NOMO-1 (cell line): ENCODE data around the gene NOS1.
"Not testable (repeated sequence)": the region's sequence is repeated elsewhere in the genome, so short reads cannot be mapped to it uniquely, and the experiment has no call there.

Experiments used
- DNase-seq, 2 experiments: peaks; one replicate each; lab custom pipeline; 2025; ENCODE audit not compliant: unreplicated experiment in 2 of 2; lab: John Stamatoyannopoulos, UW

Gene NOS1

GRCh38 chr12:117279606-117280005 lies 81.8 kb downstream of the NOS1 start:
- DNase-seq, result no peak

- no peak for DNase-seq
Measured at GRCh38 chr12:117277875-117278274, 83.6 kb downstream of the NOS1 start.

DNA sequence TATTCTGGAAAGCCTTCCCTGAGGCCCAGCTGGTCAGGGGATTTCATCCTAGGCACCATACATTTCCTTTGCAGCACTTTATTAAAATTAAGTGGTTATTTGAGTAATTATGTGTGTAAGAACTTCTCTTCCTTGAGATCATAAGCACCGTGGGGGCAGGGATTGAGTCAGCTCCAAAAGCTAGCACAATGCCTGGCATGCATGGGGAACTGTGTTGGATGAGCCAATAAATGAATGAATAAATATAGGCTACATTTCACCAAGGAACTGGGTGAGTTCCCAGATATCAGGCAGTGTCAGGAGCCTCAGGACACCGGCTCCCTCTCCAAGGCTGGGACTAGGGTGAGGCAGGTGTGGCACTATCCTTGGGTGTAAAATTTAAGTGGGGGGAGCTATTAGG lies 88.3 kb downstream of the NOS1 start:
- no peak for DNase-seq

DNA sequence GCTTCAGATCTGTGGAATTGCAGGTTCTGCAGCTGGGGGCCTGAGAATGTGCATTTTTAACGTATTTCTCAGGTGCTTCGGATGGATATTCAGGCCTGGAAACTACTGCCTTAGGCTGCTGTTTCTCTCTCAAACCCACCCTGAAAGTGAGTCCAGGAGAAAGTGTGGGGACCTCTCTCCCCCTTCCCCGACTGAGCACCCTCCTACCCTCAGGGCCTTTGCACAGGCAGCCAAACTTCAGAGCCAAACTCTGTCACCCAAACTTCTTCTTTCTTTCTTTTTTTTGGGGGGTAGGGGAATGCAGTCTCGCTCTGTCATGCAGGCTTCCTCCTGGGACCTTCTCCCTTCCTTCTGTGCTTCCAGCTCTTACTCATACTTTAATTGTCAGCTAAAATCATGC lies 88.7 kb downstream of the NOS1 start:
- DNase-seq, result no peak

DNA sequence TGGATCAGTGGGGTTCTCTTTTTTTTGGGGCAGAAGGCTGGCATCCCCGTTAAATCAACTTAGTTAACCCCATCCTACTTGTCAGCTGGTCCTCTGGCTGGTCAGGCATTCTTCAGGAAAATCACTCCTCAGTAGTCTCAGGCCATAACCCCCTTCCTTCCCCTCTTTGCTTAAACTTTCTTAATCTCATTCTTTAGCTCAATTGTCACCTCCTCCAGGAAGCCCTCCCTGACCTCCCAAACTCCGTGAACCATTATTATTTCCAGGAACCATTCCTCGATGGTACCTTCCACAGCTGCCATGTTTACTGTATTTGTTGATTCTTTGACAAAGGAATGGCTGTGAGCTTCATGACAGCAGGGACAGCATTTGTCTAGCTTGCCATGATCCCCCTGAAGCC lies 98.7 kb downstream of the NOS1 start:
- no peak for DNase-seq

- no peak for DNase-seq
Measured at GRCh38 chr12:117261247-117261646, 100.2 kb downstream of the NOS1 start.

- no peak for DNase-seq
Measured at GRCh38 chr12:117255386-117255785, 106.0 kb downstream of the NOS1 start.

DNA sequence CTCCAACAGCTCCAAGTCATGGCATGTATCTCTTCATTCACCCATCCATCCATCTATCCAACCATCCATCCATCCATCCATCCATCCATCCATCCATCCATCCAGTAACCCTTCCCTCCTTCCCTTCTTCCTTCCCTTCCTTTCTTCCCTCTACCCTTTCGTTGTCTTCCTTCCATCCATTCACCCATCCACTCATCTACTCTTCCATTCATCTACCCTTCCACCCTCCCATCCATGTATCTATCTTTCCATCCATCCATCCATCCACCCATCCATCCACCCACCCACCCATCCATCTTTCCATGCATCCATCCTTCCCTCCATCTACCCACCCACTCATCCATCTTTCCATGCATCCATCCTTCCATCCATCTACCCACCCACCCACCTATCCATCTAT lies 117.9 kb downstream of the NOS1 start:
- DNase-seq, result no peak

DNA sequence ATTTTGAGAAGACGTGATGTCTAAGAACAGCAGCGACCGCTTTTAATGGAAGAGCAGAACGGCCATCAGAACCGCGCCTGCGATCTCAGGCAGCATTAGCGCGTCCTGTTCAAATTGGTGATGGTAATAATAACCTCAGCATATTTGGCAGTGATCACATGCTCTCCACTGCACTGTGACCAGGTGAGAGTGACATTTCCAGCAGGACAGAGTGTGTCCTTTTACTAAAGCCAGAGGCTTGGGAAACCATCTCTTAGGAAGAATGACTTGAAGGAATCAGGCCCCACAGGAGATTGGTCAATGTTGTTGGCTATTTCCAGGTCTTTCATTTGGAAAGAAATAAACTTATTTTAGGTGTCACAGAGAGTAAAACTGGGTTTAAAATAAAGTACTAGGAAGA lies 119.7 kb downstream of the NOS1 start:
- DNase-seq, result no peak

- no peak for DNase-seq
Measured at GRCh38 chr12:117240081-117240755, 121.2 kb downstream of the NOS1 start.

- DNase-seq, result peak; percentile 25 to 33
Measured at GRCh38 chr12:117236456-117237001, 124.9 kb downstream of the NOS1 start.

- DNase-seq, result no peak
Measured at GRCh38 chr12:117235261-117235660, 126.2 kb downstream of the NOS1 start.

DNA sequence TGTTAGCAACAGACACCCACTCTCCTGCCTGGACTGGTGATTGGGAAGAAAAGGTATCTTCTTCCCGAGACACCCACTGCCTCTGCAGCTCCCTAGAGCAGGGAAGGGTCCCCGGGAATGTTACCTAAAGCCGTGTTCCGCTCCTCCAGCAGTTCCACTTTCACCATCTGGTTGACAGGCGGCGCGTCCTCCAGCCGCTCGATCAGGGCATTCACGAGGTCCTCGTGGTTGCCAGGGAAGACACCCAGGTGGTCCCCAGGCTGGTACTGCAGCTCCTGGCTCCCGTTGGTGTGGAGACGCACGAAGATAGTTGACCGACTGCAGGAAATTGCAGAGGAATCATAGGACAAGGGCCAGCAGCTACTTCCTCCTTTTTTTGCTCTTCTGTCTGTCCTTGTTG lies 127.0 kb downstream of the NOS1 start:
- peak in 1 of 2 experiments; percentile 12 for DNase-seq

DNA sequence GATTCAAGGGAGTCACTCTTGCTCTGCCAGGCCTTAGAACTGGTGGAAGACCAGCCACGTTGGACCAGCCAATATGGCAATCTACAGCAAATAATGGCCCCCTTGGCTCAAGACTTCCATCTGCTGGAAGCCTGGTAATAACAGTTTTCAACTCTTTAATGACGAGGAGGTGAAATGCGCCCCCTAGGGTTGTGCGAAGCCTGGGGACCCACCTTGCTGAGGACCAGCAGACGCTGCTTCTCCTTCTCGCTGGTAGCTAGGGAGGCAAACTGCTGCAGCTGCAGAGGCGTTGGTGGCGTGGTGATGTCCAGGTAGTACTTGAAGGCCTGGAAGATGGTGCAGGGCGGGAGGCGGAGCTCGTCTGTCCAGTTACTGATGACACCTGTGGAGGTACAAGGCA lies 129.7 kb downstream of the NOS1 start:
- DNase-seq, result no peak

DNA sequence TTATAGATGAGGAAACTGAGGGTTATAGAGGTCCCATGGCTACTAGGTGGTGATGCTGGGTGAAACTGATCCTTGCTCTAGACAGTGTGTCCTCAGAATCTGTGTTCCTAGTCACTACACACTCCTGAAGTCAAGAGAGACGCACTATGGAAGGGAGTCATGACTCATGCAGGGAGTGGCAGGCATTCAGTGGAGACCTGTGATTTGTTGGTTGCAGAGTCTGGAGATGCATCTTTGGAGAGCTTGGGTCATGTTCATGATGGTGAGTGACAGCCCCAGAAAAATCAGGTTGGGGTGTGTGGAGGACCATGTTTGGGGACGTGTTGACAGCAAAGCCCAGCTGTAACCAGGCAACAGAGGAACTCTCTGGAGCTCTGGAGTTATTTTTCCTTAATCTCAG lies 133.2 kb downstream of the NOS1 start:
- DNase-seq, result no peak

DNA sequence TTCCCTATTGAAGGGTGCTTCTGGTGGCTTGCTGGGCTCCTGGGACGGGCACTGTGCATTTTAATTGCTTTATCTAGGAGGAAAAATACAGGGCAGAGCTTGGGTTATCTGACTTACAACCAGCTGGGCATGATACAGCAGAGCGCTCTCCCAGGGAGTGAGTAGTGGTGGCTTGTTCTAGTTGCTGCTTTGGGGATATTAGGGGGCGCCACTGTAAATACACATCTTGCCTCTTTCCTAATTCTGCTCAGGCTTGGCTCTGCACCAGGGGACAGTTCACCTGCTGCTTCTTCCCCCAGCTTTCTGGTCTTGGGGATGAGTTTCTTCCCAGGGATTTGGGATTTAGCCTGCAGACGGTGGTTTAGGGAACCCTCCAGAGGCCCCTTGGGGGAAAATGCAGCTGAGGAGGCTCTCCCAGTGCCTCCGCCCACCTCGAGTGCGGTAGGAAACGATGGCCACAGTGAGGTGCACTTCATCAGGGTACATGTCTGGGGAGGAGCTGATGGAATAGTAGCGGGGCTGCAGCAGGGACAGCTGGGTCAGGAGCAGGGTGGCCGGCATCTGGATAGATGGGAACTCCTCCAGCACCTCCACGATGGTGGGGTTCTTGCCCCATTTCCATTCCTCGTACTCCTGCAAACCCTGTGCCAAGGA lies 134.3 kb downstream of the NOS1 start:
- DNase-seq, result no peak

DNA sequence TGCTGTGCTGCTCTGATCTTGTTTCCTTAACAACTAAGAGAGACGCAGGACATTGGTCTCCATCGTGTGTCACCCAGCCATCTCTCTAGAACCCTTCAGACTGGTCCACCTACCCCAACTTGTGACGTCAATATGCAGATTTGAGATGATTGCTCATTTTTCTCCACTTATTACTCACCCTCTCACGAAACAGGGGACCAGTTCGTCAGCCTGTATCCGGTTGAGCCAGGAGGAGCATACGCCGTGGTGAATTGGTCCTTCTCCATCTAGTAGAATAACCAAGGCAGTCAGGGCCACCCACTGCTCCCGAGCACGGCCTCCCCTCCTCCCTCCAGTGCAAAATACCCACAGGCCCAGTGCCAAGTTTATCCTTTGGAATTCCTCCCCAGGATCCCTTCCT lies 134.9 kb downstream of the NOS1 start:
- no peak for DNase-seq

GRCh38 chr12:117225179-117225578 lies 136.2 kb downstream of the NOS1 start:
- DNase-seq, result no peak

DNA sequence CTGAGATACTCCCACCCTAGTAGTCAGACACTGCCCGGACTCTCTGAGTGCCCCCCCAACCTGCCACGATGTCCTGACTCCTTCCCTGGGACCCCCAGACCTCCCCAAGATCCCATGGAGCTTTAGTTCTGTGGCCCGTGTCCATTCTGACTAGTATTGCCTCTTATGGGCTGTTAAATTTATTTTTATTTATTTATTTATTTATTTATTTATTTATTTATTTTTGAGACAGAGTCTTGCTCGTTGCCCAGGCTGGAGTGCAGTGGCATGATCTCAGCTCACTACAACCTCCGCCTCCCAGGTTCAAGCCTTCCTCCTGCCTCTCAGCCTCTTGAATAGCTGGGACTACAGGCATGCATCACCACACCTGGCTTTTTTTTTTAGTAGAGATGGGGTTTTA lies 140.5 kb downstream of the NOS1 start:
- DNase-seq, result not testable (repeated sequence)

DNA sequence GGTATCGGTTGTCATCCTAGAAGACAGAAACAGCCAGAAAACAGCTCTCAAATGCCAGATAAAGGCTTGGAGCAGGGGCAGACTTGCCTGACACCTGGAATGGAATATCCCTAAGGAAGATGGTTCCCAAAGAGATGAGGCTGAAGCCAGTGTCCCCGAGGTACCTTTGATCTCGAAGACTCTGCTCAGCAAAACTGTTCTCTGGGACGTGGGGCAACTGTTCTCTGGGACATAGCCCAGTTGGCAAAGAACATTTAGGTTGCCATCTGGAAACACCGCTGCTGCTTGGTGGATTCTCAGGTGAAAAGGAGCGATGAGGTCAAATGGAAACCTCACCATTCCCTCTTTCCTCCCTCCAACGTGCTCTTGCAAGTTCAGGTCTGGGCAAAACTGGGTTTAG lies 143.3 kb downstream of the NOS1 start:
- no peak for DNase-seq

DNA sequence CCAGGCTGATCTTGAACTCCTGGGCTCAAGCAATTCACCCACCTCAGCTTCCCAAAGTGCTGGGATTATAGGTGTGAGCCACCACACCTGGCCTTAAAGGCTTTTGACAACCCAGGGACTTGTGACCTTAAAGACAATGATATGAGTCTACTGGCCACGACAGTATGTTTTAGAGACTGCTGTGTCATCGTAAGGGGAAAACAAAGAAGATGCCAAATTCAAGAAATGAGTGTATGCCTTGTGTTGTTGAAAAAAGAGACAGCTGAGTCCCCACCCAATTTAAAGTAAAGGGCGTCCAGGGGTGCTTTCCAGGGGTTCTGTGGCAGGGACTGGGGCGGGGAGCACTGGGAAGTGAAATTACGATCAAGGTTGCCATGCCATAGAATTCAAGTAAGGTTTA lies 144.7 kb downstream of the NOS1 start:
- DNase-seq, result no peak

DNA sequence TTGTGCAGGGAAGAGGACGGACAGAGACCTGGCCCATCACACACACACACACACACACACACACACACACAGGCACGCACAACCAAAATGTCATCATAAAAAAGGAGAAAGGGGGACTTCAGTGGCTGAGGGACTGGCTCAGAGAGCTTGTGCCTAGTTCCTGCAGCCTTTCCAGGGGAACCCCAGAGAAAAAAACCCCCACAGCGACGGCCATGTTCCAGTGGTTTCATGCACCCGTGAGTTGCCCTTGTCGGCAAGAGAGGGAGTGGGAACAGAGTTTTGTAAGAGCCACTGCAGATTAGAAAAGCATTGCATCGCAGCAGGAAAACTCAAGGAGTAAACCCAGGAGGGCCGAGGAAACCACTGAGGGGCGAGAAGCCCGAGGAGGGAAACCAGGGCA lies 146.6 kb downstream of the NOS1 start:
- no peak for DNase-seq
